Measurements from ENCODE around the gene PRXL2C. TPM values are rescaled to one million over a fixed set of nuclear protein-coding genes. Genes with fewer than 3 reads are reported as not detected.

Gene PRXL2C
- total and polyA plus RNA-seq, 9 of the 15 experiments (the other 6 are each of a cell fraction or from before 2014, with no cell fraction given), result 3.6 to 15.3 (median 10.6) TPM

- TF ChIP-seq, protein P1, sequence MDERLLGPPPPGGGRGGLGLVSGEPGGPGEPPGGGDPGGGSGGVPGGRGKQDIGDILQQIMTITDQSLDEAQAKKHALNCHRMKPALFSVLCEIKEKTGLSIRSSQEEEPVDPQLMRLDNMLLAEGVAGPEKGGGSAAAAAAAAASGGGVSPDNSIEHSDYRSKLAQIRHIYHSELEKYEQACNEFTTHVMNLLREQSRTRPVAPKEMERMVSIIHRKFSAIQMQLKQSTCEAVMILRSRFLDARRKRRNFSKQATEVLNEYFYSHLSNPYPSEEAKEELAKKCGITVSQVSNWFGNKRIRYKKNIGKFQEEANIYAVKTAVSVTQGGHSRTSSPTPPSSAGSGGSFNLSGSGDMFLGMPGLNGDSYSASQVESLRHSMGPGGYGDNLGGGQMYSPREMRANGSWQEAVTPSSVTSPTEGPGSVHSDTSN (CRISPR knock-in tag; IDR thresholded peaks at IDR 0.05; ENCODE audit: low read depth), result no peak
- TF ChIP-seq, protein P1 (tag; conservative IDR thresholded peaks at IDR 0.05; ENCODE audit: low read depth), result peak; percentile 74
- TF ChIP-seq, protein P2, sequence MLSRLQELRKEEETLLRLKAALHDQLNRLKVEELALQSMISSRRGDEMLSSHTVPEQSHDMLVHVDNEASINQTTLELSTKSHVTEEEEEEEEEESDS (CRISPR knock-in tag; IDR thresholded peaks at IDR 0.05), result no peak
- TF ChIP-seq TCF3 (CRISPR knock-in tag; IDR thresholded peaks at IDR 0.05) (peak; percentile 70), RFX5 (IDR thresholded peaks at IDR 0.05; ENCODE audit: low read depth, low read length) (no peak)
Observed at GRCh38 chr9:96616817-96617438, 38.2 kb downstream of the PRXL2C start (continued).

- no peak overlapping the region for H3K9ac ChIP-seq (ENCODE audit: insufficient read depth in 1 of 2, low read depth in 2 of 2, low read length in 2 of 2)
- intact Hi-C loops (cut with micrococcal nuclease) (no loop called here), in situ Hi-C loops (cut with MboI) (no loop called here)
- no peak overlapping the region for H3K27ac ChIP-seq (ENCODE audit: extremely low read depth, low read depth, low read length)
- DNase-seq (ENCODE audit: extremely low read depth in 1 of 4, low spot score in 3 of 4) (no peak), ATAC-seq (no peak), FAIRE-seq (no peak)
- H3K36me3 ChIP-seq (ENCODE audit: control insufficient read depth, insufficient read depth, low read length), result no peaks in the 10 kb centered on the region
- no peaks in the 10 kb centered on the region for H3K9me3 ChIP-seq (replicated peaks; ENCODE audit: control insufficient read depth, insufficient read depth, low read depth, low read length)
- 41% methylated on average over 6 of the region's 6 CpGs for WGBS (ENCODE audit: insufficient coverage, low coverage, missing lambda C conversion rate)
- H3K4me3 ChIP-seq, result no peak overlapping the region
- peaks cover 6 to 12% of the 10 kb centered on the region in 2 experiments; a peak in 4 of 5 replicates for H3K27me3 ChIP-seq (ENCODE audit: control insufficient read depth in 2 of 2, insufficient read depth in 2 of 2, low read length in 2 of 2)
- H3K4me1 ChIP-seq (replicated peaks in 1 of 2; ENCODE audit: control insufficient read depth in 2 of 2, insufficient read depth in 2 of 2, low read length in 2 of 2), result peaks cover 0 to 18% of the 10 kb centered on the region in 2 experiments; a peak in 2 of 5 replicates
- H3K9me1 ChIP-seq (ENCODE audit: control insufficient read depth, insufficient read depth, low read length), result no peaks in the 10 kb centered on the region
- H3K4me2 ChIP-seq (ENCODE audit: insufficient read depth, low read length), result no peak overlapping the region
- CTCF ChIA-PET (ENCODE audit: low intra/inter-chr PET ratio), result no interaction called here
- H4K20me1 ChIP-seq (replicated peaks; ENCODE audit: control insufficient read depth, insufficient read depth, low read length), result peaks cover 9% of the 10 kb centered on the region; the same call in 1 of the 2 replicates
- BruUV-seq (replicated peaks), result no TSS peak
- POLR2A ChIA-PET, result interaction anchor here (0.7 kb wide), 1 partner anchor 18 kb away, joined by 3 read pairs; no protein-coding TSS in a partner anchor
- H3K79me2 ChIP-seq (ENCODE audit: control insufficient read depth, insufficient read depth, low read length), result no peaks in the 10 kb centered on the region; the same call in 2 of the 3 replicates
- no peak overlapping the region for H2AFZ ChIP-seq (ENCODE audit: low read depth, low read length)
- TF ChIP-seq, protein P3, sequence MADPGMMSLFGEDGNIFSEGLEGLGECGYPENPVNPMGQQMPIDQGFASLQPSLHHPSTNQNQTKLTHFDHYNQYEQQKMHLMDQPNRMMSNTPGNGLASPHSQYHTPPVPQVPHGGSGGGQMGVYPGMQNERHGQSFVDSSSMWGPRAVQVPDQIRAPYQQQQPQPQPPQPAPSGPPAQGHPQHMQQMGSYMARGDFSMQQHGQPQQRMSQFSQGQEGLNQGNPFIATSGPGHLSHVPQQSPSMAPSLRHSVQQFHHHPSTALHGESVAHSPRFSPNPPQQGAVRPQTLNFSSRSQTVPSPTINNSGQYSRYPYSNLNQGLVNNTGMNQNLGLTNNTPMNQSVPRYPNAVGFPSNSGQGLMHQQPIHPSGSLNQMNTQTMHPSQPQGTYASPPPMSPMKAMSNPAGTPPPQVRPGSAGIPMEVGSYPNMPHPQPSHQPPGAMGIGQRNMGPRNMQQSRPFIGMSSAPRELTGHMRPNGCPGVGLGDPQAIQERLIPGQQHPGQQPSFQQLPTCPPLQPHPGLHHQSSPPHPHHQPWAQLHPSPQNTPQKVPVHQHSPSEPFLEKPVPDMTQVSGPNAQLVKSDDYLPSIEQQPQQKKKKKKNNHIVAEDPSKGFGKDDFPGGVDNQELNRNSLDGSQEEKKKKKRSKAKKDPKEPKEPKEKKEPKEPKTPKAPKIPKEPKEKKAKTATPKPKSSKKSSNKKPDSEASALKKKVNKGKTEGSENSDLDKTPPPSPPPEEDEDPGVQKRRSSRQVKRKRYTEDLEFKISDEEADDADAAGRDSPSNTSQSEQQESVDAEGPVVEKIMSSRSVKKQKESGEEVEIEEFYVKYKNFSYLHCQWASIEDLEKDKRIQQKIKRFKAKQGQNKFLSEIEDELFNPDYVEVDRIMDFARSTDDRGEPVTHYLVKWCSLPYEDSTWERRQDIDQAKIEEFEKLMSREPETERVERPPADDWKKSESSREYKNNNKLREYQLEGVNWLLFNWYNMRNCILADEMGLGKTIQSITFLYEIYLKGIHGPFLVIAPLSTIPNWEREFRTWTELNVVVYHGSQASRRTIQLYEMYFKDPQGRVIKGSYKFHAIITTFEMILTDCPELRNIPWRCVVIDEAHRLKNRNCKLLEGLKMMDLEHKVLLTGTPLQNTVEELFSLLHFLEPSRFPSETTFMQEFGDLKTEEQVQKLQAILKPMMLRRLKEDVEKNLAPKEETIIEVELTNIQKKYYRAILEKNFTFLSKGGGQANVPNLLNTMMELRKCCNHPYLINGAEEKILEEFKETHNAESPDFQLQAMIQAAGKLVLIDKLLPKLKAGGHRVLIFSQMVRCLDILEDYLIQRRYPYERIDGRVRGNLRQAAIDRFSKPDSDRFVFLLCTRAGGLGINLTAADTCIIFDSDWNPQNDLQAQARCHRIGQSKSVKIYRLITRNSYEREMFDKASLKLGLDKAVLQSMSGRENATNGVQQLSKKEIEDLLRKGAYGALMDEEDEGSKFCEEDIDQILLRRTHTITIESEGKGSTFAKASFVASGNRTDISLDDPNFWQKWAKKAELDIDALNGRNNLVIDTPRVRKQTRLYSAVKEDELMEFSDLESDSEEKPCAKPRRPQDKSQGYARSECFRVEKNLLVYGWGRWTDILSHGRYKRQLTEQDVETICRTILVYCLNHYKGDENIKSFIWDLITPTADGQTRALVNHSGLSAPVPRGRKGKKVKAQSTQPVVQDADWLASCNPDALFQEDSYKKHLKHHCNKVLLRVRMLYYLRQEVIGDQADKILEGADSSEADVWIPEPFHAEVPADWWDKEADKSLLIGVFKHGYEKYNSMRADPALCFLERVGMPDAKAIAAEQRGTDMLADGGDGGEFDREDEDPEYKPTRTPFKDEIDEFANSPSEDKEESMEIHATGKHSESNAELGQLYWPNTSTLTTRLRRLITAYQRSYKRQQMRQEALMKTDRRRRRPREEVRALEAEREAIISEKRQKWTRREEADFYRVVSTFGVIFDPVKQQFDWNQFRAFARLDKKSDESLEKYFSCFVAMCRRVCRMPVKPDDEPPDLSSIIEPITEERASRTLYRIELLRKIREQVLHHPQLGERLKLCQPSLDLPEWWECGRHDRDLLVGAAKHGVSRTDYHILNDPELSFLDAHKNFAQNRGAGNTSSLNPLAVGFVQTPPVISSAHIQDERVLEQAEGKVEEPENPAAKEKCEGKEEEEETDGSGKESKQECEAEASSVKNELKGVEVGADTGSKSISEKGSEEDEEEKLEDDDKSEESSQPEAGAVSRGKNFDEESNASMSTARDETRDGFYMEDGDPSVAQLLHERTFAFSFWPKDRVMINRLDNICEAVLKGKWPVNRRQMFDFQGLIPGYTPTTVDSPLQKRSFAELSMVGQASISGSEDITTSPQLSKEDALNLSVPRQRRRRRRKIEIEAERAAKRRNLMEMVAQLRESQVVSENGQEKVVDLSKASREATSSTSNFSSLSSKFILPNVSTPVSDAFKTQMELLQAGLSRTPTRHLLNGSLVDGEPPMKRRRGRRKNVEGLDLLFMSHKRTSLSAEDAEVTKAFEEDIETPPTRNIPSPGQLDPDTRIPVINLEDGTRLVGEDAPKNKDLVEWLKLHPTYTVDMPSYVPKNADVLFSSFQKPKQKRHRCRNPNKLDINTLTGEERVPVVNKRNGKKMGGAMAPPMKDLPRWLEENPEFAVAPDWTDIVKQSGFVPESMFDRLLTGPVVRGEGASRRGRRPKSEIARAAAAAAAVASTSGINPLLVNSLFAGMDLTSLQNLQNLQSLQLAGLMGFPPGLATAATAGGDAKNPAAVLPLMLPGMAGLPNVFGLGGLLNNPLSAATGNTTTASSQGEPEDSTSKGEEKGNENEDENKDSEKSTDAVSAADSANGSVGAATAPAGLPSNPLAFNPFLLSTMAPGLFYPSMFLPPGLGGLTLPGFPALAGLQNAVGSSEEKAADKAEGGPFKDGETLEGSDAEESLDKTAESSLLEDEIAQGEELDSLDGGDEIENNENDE (IDR thresholded peaks at IDR 0.05; ENCODE audit: low read depth, low read length), result no peak
Observed at GRCh38 chr9:96615411-96615810, 39.7 kb downstream of the PRXL2C start.
